Ovary (tissue), 3 donors: ENCODE results near the gene OR52M1.

ENCODE experiments used
- CTCF ChIP-seq, 3 donors: fragments of 450-650 bp in 2 of 3; fragments of 200-600 bp in 1 of 3; IDR thresholded peaks; one replicate each; pipeline versions ENCODE4 v1.5.1 to v1.8.0; 2016 to 2022; ENCODE audit warnings: antibody characterized with exemption in 3 of 3, mild to moderate bottlenecking in 1 of 3
- EP300 ChIP-seq: sonication (generic); formaldehyde crosslinking; IDR thresholded peaks from one replicate; pipeline ENCODE4 v1.6.1; 2017; ENCODE audit warnings: antibody characterized with exemption
- POLR2A ChIP-seq: fragments of 450-650 bp; IDR thresholded peaks from one replicate; pipeline ENCODE4 v1.6.1; 2017; ENCODE audit warnings: antibody characterized with exemption, mild to moderate bottlenecking, moderate library complexity
- donor health status: DM: no; HTN: no; CAD: no.

- TF ChIP-seq CTCF (IDR thresholded peaks at IDR 0.05) (no peak), POLR2A (no peak), EP300 (no peak)
These were observed 33.4 kb upstream of the OR52M1 start for GRCh38 chr11:4511282-4512245.
